Embryonic facial prominence (tissue), 1 donor: Measurements from ENCODE around the gene SFMBT1.

Experiments
- DNase-seq: peaks from one replicate; pipeline ENCODE4 v3.0.0-alpha.2; 2016; ENCODE audit errors: extremely low spot score

The SFMBT1 gene

GRCh38 chr3:53045518-53046170 is at the start of gene SFMBT1:
SFMBT1 (minus strand) TSS chr3:53046073; CDS start chr3:52969128, 76,945 bp downstream.
- no peak for DNase-seq

- DNase-seq, result no peak
Observed at GRCh38 chr3:53092942-53093341, 47.1 kb upstream of the SFMBT1 start.

- no peak for DNase-seq
Observed at GRCh38 chr3:53092216-53092615, 46.3 kb upstream of the SFMBT1 start.

GRCh38 chr3:53091011-53091410 is 45.1 kb upstream of the SFMBT1 start:
- no peak for DNase-seq

- no peak for DNase-seq
Observed at GRCh38 chr3:53089511-53089910, 43.6 kb upstream of the SFMBT1 start.

GRCh38 chr3:53085476-53085875 is 39.6 kb upstream of the SFMBT1 start:
- no peak for DNase-seq

- no peak for DNase-seq
Observed at GRCh38 chr3:53084310-53085001, 38.6 kb upstream of the SFMBT1 start.

- no peak for DNase-seq
Observed at GRCh38 chr3:53083949-53084309, 38.1 kb upstream of the SFMBT1 start.

- peak; percentile 39 for DNase-seq
Observed at GRCh38 chr3:53083521-53083920, 37.6 kb upstream of the SFMBT1 start.

- DNase-seq, result no peak
Observed at GRCh38 chr3:53082736-53083135, 36.9 kb upstream of the SFMBT1 start.

- no peak for DNase-seq
Observed at GRCh38 chr3:53081318-53081717, 35.4 kb upstream of the SFMBT1 start.

GRCh38 chr3:53080612-53081205 is 34.8 kb upstream of the SFMBT1 start:
- DNase-seq, result no peak

GRCh38 chr3:53079791-53080555 is 34.1 kb upstream of the SFMBT1 start:
- DNase-seq, result no peak

- DNase-seq, result no peak
Observed at GRCh38 chr3:53079147-53079546, 33.3 kb upstream of the SFMBT1 start.

- DNase-seq, result no peak
Observed at GRCh38 chr3:53078656-53079055, 32.8 kb upstream of the SFMBT1 start.

GRCh38 chr3:53077476-53078220 is 31.8 kb upstream of the SFMBT1 start:
- no peak for DNase-seq

- DNase-seq, result no peak
Observed at GRCh38 chr3:53075743-53076140, 29.9 kb upstream of the SFMBT1 start.

GRCh38 chr3:53074761-53075742 is 29.2 kb upstream of the SFMBT1 start:
- DNase-seq, result no peak

GRCh38 chr3:53074366-53074696 is 28.5 kb upstream of the SFMBT1 start:
- DNase-seq, result no peak

GRCh38 chr3:53073553-53074365 is 27.9 kb upstream of the SFMBT1 start:
- no peak for DNase-seq
